ENCODE measurements around the gene UNC5B. TPM values are rescaled to one million over a fixed set of nuclear protein-coding genes. Genes with fewer than 3 reads are reported as not detected.

UNC5B gene
- total and polyA plus RNA-seq, 2 donors: 2.2 to 4.2 TPM

DNA sequence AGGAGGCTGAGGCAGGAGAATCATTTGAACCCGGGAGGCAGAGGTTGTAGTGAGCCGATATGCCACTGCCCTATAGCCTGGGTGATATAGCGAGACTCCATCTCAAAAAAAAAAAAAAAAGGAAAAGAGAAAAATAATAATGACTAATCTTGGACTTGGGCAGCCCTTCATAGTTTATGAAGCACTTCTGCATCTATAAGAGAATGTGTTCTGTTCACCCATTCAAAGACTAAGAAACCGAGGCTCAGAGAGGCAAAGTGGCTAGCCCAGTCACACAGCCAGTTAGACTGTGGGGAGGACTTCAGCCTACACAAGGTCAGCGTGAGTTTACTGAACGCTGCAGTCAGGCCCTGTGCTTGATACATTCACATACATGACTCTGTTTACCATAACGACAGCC lies 46.9 kb downstream of the UNC5B start:
- Histone ChIP-seq H3K27ac (ENCODE audit: low read depth in 1 of 2, low read length in 1 of 2) (no peak overlapping the region), H3K27me3 (ENCODE audit: control insufficient read depth in 2 of 2, insufficient read depth in 1 of 2, low read length in 1 of 2) (no peaks in the 10 kb centered on the region), H3K9me3 (ENCODE audit: control insufficient read depth in 2 of 2, insufficient read depth in 1 of 2, low read length in 1 of 2) (no peaks in the 10 kb centered on the region), H3K4me3 (ENCODE audit: low read length in 2 of 2) (no peak overlapping the region), H3K4me1 (ENCODE audit: control insufficient read depth in 2 of 2, insufficient read depth in 2 of 2, low read length in 2 of 2) (peaks cover 6 to 14% of the 10 kb centered on the region in 2 donors), H3K36me3 (ENCODE audit: control insufficient read depth in 2 of 2, insufficient read depth in 2 of 2, low read length in 1 of 2) (no peaks in the 10 kb centered on the region)
- 98% methylated on average over 7 of the region's 7 CpGs for WGBS
- DNase-seq (ENCODE audit: low read depth in 6 of 9, low spot score in 9 of 9): no peak

- no peaks in the 10 kb centered on the region for H3K27me3 ChIP-seq (ENCODE audit: control insufficient read depth in 2 of 2, insufficient read depth in 1 of 2, low read length in 1 of 2)
- H3K4me1 ChIP-seq (ENCODE audit: control insufficient read depth in 2 of 2, insufficient read depth in 2 of 2, low read length in 2 of 2): peaks cover 6 to 14% of the 10 kb centered on the region in 2 donors
- DNase-seq (ENCODE audit: low read depth in 6 of 9, low spot score in 9 of 9): no peak
- no peak overlapping the region for H3K4me3 ChIP-seq (ENCODE audit: low read length in 2 of 2)
- H3K9me3 ChIP-seq (ENCODE audit: control insufficient read depth in 2 of 2, insufficient read depth in 1 of 2, low read length in 1 of 2): no peaks in the 10 kb centered on the region
- WGBS: 92% methylated on average over 13 of the region's 13 CpGs
- no peak overlapping the region for H3K27ac ChIP-seq (ENCODE audit: low read depth in 1 of 2, low read length in 1 of 2)
- H3K36me3 ChIP-seq (ENCODE audit: control insufficient read depth in 2 of 2, insufficient read depth in 2 of 2, low read length in 1 of 2): no peaks in the 10 kb centered on the region
Observed at GRCh38 chr10:71259815-71260501, 47.6 kb downstream of the UNC5B start.

- WGBS: 98% methylated on average over 13 of the region's 13 CpGs
- no peaks in the 10 kb centered on the region for H3K9me3 ChIP-seq (ENCODE audit: control insufficient read depth in 2 of 2, insufficient read depth in 1 of 2, low read length in 1 of 2)
- no peak overlapping the region for H3K27ac ChIP-seq (ENCODE audit: low read depth in 1 of 2, low read length in 1 of 2)
- H3K36me3 ChIP-seq (ENCODE audit: control insufficient read depth in 2 of 2, insufficient read depth in 2 of 2, low read length in 1 of 2): no peaks in the 10 kb centered on the region
- no peaks in the 10 kb centered on the region for H3K27me3 ChIP-seq (ENCODE audit: control insufficient read depth in 2 of 2, insufficient read depth in 1 of 2, low read length in 1 of 2)
- H3K4me3 ChIP-seq (ENCODE audit: low read length in 2 of 2): no peak overlapping the region
- peaks cover 6 to 14% of the 10 kb centered on the region in 2 donors for H3K4me1 ChIP-seq (ENCODE audit: control insufficient read depth in 2 of 2, insufficient read depth in 2 of 2, low read length in 2 of 2)
- no peak for DNase-seq (ENCODE audit: low read depth in 6 of 9, low spot score in 9 of 9)
Observed at GRCh38 chr10:71260622-71261325, 48.4 kb downstream of the UNC5B start.

DNA sequence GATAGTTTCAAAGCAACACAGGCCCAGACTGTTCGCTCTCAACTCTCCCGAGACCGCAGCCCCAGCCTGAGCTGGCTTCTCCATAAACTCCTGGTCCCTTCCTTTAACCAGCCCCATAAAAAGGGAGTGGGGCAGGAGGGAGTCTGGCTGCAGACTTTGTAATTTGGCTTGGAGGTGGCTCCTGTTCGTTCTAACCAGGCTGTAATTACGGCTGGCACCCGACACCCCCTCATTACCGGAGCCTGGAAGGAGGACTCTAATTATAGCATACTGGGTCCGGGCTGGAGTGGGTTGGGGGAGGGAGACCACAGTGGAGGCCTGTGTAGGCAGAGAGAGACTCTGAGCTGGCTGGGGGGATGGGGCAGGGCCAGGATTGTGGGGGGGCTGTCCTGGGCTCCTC lies 49.7 kb downstream of the UNC5B start:
- 96% methylated on average over 8 of the region's 8 CpGs for WGBS
- no peak for DNase-seq (ENCODE audit: low read depth in 6 of 9, low spot score in 9 of 9)
- Histone ChIP-seq H3K27ac (ENCODE audit: low read depth in 1 of 2, low read length in 1 of 2) (no peak overlapping the region), H3K4me3 (ENCODE audit: low read length in 2 of 2) (no peak overlapping the region), H3K36me3 (ENCODE audit: control insufficient read depth in 2 of 2, insufficient read depth in 2 of 2, low read length in 1 of 2) (no peaks in the 10 kb centered on the region), H3K4me1 (ENCODE audit: control insufficient read depth in 2 of 2, insufficient read depth in 2 of 2, low read length in 2 of 2) (peaks cover 4% of the 10 kb centered on the region in 2 donors), H3K27me3 (ENCODE audit: control insufficient read depth in 2 of 2, insufficient read depth in 1 of 2, low read length in 1 of 2) (no peaks in the 10 kb centered on the region), H3K9me3 (ENCODE audit: control insufficient read depth in 2 of 2, insufficient read depth in 1 of 2, low read length in 1 of 2) (no peaks in the 10 kb centered on the region)

DNA sequence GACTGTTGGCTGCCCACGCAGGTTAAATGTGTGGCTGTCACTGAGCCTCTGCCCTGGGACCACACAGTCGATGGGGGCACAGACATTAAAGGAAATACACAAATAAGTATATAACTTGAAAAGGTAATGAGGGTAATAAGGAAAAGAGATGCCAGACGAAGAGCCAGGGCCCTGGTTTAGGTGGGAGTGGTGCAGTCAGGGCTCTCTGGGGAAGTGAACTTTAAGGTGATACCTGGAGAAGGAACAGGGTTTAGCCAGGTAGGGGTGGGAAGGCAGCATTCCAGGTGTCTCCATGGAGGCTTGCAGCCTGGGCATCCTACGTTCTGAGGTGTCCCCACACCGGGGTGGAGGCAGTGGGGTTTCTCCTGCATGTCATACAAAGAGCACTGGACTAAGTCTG lies 50.4 kb downstream of the UNC5B start:
- no peaks in the 10 kb centered on the region for H3K36me3 ChIP-seq (ENCODE audit: control insufficient read depth in 2 of 2, insufficient read depth in 2 of 2, low read length in 1 of 2)
- peaks cover 0 to 3% of the 10 kb centered on the region in 2 donors for H3K4me1 ChIP-seq (ENCODE audit: control insufficient read depth in 2 of 2, insufficient read depth in 2 of 2, low read length in 2 of 2)
- H3K9me3 ChIP-seq (ENCODE audit: control insufficient read depth in 2 of 2, insufficient read depth in 1 of 2, low read length in 1 of 2): no peaks in the 10 kb centered on the region
- DNase-seq (ENCODE audit: low read depth in 6 of 9, low spot score in 9 of 9): no peak
- no peak overlapping the region for H3K27ac ChIP-seq (ENCODE audit: low read depth in 1 of 2, low read length in 1 of 2)
- 96% methylated on average over 5 of the region's 5 CpGs for WGBS
- no peaks in the 10 kb centered on the region for H3K27me3 ChIP-seq (ENCODE audit: control insufficient read depth in 2 of 2, insufficient read depth in 1 of 2, low read length in 1 of 2)
- H3K4me3 ChIP-seq (ENCODE audit: low read length in 2 of 2): no peak overlapping the region

DNA sequence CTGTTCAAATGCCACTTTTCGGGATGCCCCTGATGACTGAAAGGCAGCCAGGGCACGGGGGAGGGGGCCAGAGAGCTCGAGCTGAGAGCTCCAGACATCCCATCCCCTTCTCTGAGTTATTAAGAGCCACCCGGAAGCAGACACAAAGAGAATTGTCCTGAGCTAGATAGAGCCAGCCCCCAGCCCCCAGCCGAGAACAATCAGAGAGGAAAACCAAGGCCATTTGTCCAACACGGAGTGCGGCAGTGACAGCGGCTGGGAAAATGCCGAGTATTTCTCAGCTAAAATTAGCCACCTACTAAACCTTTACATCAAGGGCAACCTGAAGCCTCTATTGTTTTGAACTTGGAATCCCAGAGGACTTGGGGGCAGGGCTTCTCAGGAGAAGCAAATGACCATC lies 51.0 kb downstream of the UNC5B start:
- H3K36me3 ChIP-seq (ENCODE audit: control insufficient read depth in 2 of 2, insufficient read depth in 2 of 2, low read length in 1 of 2): no peaks in the 10 kb centered on the region
- WGBS: 98% methylated on average over 9 of the region's 9 CpGs
- H3K4me1 ChIP-seq (ENCODE audit: control insufficient read depth in 2 of 2, insufficient read depth in 2 of 2, low read length in 2 of 2): peaks cover 0 to 3% of the 10 kb centered on the region in 2 donors
- no peak overlapping the region for H3K4me3 ChIP-seq (ENCODE audit: low read length in 2 of 2)
- no peaks in the 10 kb centered on the region for H3K9me3 ChIP-seq (ENCODE audit: control insufficient read depth in 2 of 2, insufficient read depth in 1 of 2, low read length in 1 of 2)
- H3K27me3 ChIP-seq (ENCODE audit: control insufficient read depth in 2 of 2, insufficient read depth in 1 of 2, low read length in 1 of 2): no peaks in the 10 kb centered on the region
- no peak for DNase-seq (ENCODE audit: low read depth in 6 of 9, low spot score in 9 of 9)
- no peak overlapping the region for H3K27ac ChIP-seq (ENCODE audit: low read depth in 1 of 2, low read length in 1 of 2)

DNA sequence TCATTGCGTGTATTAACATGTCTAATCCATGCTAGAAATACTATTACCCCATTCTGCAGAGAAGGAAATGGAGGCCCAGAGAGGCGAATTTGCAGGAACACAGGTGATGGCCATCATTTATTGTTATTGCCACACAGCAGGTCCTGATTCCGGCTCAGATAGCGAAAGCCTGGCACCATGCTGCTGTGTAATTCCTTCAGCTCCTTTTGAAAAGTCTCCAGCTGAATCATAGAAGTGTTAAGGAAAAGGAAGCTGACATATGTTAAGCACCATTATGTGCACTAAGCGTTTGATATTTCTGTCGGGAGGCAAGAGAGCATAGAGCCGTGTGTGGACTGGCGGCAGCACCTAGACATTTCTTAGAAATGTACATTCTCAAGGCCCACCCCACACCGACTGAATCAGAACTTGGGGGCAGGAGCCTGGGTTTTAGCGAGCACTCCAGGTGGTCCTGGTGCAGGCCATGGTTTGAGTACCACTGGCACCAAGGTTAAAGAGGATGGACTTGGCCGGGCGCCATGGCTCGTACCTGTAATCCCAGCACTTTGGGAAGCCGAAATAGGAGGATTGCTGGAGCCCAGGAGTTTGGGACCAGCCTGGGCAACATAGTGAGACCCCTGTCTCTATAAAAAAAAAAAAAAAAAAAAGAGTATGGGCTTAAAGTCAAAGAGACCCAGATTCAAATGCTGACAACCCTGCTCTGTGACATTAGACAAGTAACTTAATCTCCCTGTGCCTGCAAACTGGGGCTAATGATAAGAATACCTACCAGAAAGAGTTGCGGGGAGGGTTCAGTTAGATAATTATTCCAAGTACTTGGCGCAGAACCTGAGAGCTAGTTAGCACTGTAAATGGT lies 52.2 kb downstream of the UNC5B start:
- Histone ChIP-seq H3K36me3 (ENCODE audit: control insufficient read depth in 2 of 2, insufficient read depth in 2 of 2, low read length in 1 of 2) (no peaks in the 10 kb centered on the region), H3K9me3 (ENCODE audit: control insufficient read depth in 2 of 2, insufficient read depth in 1 of 2, low read length in 1 of 2) (no peaks in the 10 kb centered on the region), H3K27ac (ENCODE audit: low read depth in 1 of 2, low read length in 1 of 2) (no peak overlapping the region), H3K4me1 (ENCODE audit: control insufficient read depth in 2 of 2, insufficient read depth in 2 of 2, low read length in 2 of 2) (peaks cover 0 to 6% of the 10 kb centered on the region in 2 donors), H3K27me3 (ENCODE audit: control insufficient read depth in 2 of 2, insufficient read depth in 1 of 2, low read length in 1 of 2) (no peaks in the 10 kb centered on the region), H3K4me3 (ENCODE audit: low read length in 2 of 2) (no peak overlapping the region)
- WGBS: 97% methylated on average over 16 of the region's 16 CpGs
- DNase-seq (ENCODE audit: low read depth in 6 of 9, low spot score in 9 of 9): no peak

GRCh38 chr10:71265201-71265575 lies 52.8 kb downstream of the UNC5B start:
- H3K4me3 ChIP-seq (ENCODE audit: low read length in 2 of 2): no peak overlapping the region
- H3K36me3 ChIP-seq (ENCODE audit: control insufficient read depth in 2 of 2, insufficient read depth in 2 of 2, low read length in 1 of 2): no peaks in the 10 kb centered on the region
- H3K27me3 ChIP-seq (ENCODE audit: control insufficient read depth in 2 of 2, insufficient read depth in 1 of 2, low read length in 1 of 2): no peaks in the 10 kb centered on the region
- 94% methylated on average over 9 of the region's 9 CpGs for WGBS
- H3K9me3 ChIP-seq (ENCODE audit: control insufficient read depth in 2 of 2, insufficient read depth in 1 of 2, low read length in 1 of 2): no peaks in the 10 kb centered on the region
- peaks cover 0 to 4% of the 10 kb centered on the region in 2 donors for H3K4me1 ChIP-seq (ENCODE audit: control insufficient read depth in 2 of 2, insufficient read depth in 2 of 2, low read length in 2 of 2)
- no peak overlapping the region for H3K27ac ChIP-seq (ENCODE audit: low read depth in 1 of 2, low read length in 1 of 2)
- no peak for DNase-seq (ENCODE audit: low read depth in 6 of 9, low spot score in 9 of 9)

DNA sequence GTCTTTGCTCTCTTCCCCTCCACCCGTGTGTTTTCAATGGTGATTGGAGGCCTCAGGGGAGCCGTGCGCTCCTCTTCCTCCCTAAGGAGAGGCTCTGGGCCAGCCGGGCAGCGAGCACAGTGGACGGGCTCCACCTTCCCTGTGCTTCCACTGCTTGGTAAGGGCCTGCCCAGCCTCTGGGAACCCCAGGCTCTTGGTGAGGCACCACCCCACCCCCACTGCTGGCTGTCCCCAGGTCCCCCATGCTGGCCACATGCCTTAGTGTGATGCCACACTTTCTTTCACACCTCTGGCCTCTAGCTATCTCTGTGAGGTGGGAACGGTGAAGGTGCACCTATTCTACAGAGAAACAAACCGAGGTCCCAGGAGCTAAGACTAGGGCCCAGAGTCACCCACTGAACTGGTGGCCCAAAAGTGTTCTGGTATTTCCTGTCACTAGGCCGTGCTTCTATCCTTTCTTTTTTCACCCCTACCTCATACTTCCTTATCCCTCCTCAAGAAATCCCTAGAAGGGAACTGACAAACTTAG lies 53.3 kb downstream of the UNC5B start:
- Histone ChIP-seq H3K9me3 (ENCODE audit: control insufficient read depth in 2 of 2, insufficient read depth in 1 of 2, low read length in 1 of 2) (peaks cover 0 to under 1% of the 10 kb centered on the region in 2 donors), H3K4me1 (ENCODE audit: control insufficient read depth in 2 of 2, insufficient read depth in 2 of 2, low read length in 2 of 2) (peaks cover 0 to 4% of the 10 kb centered on the region in 2 donors), H3K36me3 (ENCODE audit: control insufficient read depth in 2 of 2, insufficient read depth in 2 of 2, low read length in 1 of 2) (no peaks in the 10 kb centered on the region), H3K27me3 (ENCODE audit: control insufficient read depth in 2 of 2, insufficient read depth in 1 of 2, low read length in 1 of 2) (no peaks in the 10 kb centered on the region), H3K4me3 (ENCODE audit: low read length in 2 of 2) (no peak overlapping the region), H3K27ac (ENCODE audit: low read depth in 1 of 2, low read length in 1 of 2) (no peak overlapping the region)
- DNase-seq (ENCODE audit: low read depth in 6 of 9, low spot score in 9 of 9): no peak
- 94% methylated on average over 9 of the region's 9 CpGs for WGBS
